Muscle layer of colon (tissue), 2 donors: ENCODE results near the gene RBM5.

Experiments used
- H3K27ac ChIP-seq: one replicate; pipeline ENCODE4 v1.7.0; 2013; ENCODE audit warnings: low read depth, mild to moderate bottlenecking, low read length, moderate library complexity
- H3K27me3 ChIP-seq, 2 donors: one replicate each; pipeline ENCODE4 v1.7.0; 2013; ENCODE audit warnings: low read length in 2 of 2, mild to moderate bottlenecking in 2 of 2; ENCODE audit not compliant: insufficient read depth in 2 of 2, control insufficient read depth in 1 of 2
- H3K36me3 ChIP-seq: one replicate; pipeline ENCODE4 v1.7.0; 2013; ENCODE audit warnings: mild to moderate bottlenecking, low read length; ENCODE audit not compliant: insufficient read depth
- H3K4me1 ChIP-seq: one replicate; pipeline ENCODE4 v1.7.0; 2013; ENCODE audit warnings: mild to moderate bottlenecking, low read length; ENCODE audit not compliant: insufficient read depth
- H3K4me3 ChIP-seq, 2 donors: one replicate each; pipeline ENCODE4 v1.7.0; 2013; ENCODE audit warnings: low read length in 2 of 2, low read depth in 1 of 2, mild to moderate bottlenecking in 1 of 2, moderate library complexity in 1 of 2
- H3K9ac ChIP-seq: one replicate; pipeline ENCODE4 v1.7.0; 2013; ENCODE audit warnings: low read length
- H3K9me3 ChIP-seq: one replicate; pipeline ENCODE4 v1.7.0; 2013; ENCODE audit warnings: mild to moderate bottlenecking, low read length
- donor health status: abdominal sarcoma.
- donor health status: Adenocarcinoma of cecum.

The RBM5 gene

GRCh38 chr3:50146316-50146901, 57.7 kb downstream of the RBM5 start:
- no peak overlapping the region for H3K9ac ChIP-seq
- H3K36me3 ChIP-seq, result no peaks in the 10 kb centered on the region
- H3K27me3 ChIP-seq, result no peaks in the 10 kb centered on the region
- no peak overlapping the region for H3K27ac ChIP-seq
- no peaks in the 10 kb centered on the region for H3K4me1 ChIP-seq
- no peak overlapping the region for H3K4me3 ChIP-seq
- H3K9me3 ChIP-seq, result no peaks in the 10 kb centered on the region

DNA sequence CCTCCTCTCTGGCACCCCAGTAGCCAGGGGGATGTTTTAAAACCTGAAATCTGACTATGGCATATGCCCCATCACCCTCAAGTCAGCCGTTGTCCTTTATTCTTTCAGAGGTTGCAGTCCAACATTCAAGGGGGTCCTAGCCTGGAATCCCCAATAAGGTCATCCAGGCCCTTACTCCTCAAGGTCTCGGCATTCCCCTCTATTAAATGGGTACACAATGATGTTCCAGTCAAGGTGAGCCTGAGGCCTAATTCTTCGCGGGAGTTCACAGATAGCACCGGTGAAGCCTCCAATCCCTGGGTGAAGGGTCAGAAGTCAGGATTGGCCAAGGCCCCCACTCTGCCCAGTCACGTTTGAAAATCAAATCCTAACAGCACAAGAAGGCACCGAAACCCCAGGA, 58.3 kb downstream of the RBM5 start:
- H3K27ac ChIP-seq, result no peak overlapping the region
- H3K9me3 ChIP-seq, result no peaks in the 10 kb centered on the region
- H3K36me3 ChIP-seq, result no peaks in the 10 kb centered on the region
- no peaks in the 10 kb centered on the region for H3K27me3 ChIP-seq
- H3K9ac ChIP-seq, result no peak overlapping the region
- no peaks in the 10 kb centered on the region for H3K4me1 ChIP-seq
- no peak overlapping the region for H3K4me3 ChIP-seq

GRCh38 chr3:50147447-50147846, 58.7 kb downstream of the RBM5 start:
- H3K9ac ChIP-seq, result no peak overlapping the region
- H3K27me3 ChIP-seq, result no peaks in the 10 kb centered on the region
- H3K4me3 ChIP-seq, result no peak overlapping the region
- no peaks in the 10 kb centered on the region for H3K36me3 ChIP-seq
- H3K4me1 ChIP-seq, result no peaks in the 10 kb centered on the region
- no peak overlapping the region for H3K27ac ChIP-seq
- no peaks in the 10 kb centered on the region for H3K9me3 ChIP-seq

DNA sequence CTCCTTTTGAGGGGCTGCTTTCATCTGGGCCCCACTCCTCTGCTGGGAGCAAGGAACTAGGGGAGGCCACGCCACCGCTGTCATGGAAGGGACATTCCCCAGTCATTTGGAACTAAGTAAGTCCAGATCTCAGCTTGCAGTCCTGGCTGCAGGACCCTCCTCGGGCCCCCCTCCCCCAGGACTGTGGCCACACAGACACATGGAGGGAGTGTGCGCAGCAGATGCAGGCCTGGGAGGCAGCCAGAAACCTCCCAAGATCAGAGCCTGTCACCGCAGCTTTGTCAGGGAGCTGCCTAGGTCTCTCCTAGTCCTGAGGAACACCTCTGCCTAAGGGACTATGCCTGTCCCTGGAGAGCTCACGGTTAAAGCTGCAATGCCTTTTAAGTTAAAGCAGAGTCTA, 59.1 kb downstream of the RBM5 start:
- H3K36me3 ChIP-seq, result no peaks in the 10 kb centered on the region
- no peaks in the 10 kb centered on the region for H3K4me1 ChIP-seq
- no peak overlapping the region for H3K4me3 ChIP-seq
- no peaks in the 10 kb centered on the region for H3K9me3 ChIP-seq
- H3K27me3 ChIP-seq, result no peaks in the 10 kb centered on the region
- H3K9ac ChIP-seq, result no peak overlapping the region
- H3K27ac ChIP-seq, result no peak overlapping the region

DNA sequence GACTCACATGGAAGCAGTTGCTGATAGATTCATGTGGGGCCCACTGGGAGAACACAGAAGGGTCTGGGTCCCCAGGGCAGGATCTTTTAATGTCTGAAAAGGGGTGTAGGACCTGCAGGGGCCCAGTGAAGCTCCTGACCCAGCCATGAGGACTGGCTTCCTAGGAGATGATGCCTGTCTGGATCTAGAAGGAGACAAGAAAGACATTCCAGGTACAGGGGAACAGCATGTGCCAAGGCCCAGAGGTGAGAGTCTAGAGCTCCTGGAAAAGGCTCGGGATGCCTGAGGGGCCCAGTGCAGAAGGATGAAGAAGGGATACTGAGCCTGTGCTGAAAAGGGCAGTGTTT, 61.7 kb downstream of the RBM5 start:
- Histone ChIP-seq H3K27ac (no peak overlapping the region), H3K4me3 (no peak overlapping the region), H3K4me1 (no peaks in the 10 kb centered on the region)

DNA sequence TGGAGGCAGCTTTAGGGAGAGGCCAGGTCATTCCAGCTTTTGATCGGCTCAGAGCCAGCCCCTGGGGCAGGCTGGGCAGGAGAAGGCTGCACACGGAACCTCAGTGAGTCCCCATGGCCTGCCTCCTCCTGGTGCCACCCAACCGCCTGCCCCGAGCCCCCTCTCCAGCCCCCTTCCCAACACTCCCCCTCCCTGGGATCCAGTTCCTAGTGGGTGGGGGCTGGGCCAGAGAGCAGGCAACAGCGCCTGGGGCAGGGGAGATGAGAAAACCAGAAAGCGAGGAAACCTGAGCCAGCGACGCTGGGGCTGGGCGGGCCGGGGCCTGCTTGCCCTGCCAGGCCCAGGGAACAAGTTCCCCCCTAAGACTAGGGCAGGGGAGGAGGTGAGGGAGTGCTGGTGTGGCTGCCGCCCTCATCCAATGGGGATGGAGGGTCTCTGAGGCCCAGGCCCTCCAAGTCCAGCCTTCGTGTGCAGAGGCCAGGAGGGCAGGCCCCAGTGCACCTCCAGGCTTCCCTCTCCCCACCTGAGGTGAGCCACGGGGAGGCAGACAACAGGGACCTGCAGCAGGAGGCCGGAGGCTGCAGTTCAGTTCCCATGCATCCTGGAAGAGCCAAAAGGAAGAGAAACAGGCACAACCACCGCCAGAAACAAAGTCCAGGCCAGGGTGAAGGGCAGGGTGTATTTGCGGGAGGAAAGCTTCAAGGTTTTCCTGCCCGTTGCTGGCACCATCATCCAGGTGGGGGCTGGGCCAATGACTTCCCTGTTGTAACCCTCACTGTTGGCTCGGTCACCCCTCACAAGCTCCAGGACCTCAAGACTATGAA, 62.4 kb downstream of the RBM5 start:
- Histone ChIP-seq H3K36me3 (no peaks in the 10 kb centered on the region), H3K4me3 (no peak overlapping the region), H3K27me3 (peaks cover 0 to 4% of the 10 kb centered on the region in 2 donors), H3K4me1 (peaks cover 4% of the 10 kb centered on the region), H3K9me3 (no peaks in the 10 kb centered on the region), H3K27ac (no peak overlapping the region), H3K9ac (no peak overlapping the region)

More for the DNA sequence above, 61.7 kb downstream of the RBM5 start:
- H3K9ac ChIP-seq, result no peak overlapping the region
- no peaks in the 10 kb centered on the region for H3K27me3 ChIP-seq
- H3K9me3 ChIP-seq, result no peaks in the 10 kb centered on the region
- no peaks in the 10 kb centered on the region for H3K36me3 ChIP-seq

DNA sequence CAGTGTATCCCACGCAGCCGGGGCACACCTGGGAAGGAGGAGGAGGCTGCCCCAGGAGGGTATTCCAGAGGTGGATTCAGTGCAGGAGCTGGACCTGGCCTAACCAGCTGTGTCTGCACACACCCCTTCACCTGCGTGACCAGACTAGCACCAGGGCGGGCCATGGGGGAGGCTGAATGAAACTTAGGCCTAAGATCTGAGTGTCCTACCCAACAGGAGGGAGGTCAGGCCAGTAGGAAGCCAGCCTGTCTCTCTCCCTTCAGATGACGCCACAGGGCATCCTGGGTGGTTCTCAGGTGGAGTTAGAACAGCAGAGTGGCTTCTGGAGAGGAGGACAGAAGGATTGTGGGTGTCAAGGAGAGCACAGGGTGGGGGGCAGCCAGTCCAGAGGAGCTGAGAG, 63.0 kb downstream of the RBM5 start:
- Histone ChIP-seq H3K27ac (no peak overlapping the region), H3K9me3 (no peaks in the 10 kb centered on the region), H3K4me1 (peaks cover 11% of the 10 kb centered on the region), H3K27me3 (peaks cover 0 to 5% of the 10 kb centered on the region in 2 donors), H3K9ac (no peak overlapping the region), H3K36me3 (no peaks in the 10 kb centered on the region), H3K4me3 (no peak overlapping the region)

DNA sequence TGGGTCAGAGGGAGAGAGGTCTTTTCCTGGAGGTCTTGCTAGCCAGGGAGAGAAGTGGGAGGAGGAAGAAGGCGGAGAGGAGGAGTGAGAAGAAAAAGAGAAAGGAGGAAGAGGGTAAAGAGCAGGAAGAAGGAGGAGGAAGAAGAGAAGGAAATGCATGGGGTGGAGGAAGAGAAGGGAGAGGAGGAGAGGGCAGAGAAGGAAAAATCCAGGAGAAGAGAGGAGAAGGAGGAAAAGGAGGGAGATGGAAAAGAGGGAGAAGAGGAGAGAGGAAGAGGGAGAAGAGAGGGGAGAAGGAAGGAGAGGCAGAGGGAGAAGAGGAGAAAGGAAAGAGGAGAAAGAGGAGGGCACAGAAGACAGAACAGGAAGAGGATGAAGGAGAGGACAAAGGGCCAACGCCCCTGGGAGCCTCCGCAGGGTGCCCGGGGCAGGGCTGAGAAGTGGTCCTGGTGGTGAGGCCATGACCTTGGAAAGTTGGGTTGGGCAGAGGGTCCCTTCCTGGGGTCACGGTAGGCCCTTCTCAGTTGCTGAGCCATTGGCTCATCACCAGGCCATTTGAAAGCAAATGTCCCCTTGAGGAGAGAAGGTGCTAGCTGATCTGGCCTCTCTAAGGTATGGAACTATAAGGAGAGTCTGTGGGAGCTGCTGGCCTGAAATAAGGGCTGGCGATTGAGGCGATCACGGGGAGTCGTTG, 65.2 kb downstream of the RBM5 start:
- Histone ChIP-seq H3K4me1 (peaks cover 32% of the 10 kb centered on the region), H3K27ac (no peak overlapping the region), H3K27me3 (peaks cover 0 to 5% of the 10 kb centered on the region in 2 donors), H3K4me3 (no peak overlapping the region), H3K9me3 (no peaks in the 10 kb centered on the region), H3K36me3 (no peaks in the 10 kb centered on the region), H3K9ac (no peak overlapping the region)

- H3K4me1 ChIP-seq, result peaks cover 38% of the 10 kb centered on the region
- no peak overlapping the region for H3K9ac ChIP-seq
- H3K27me3 ChIP-seq, result peaks cover 0 to 5% of the 10 kb centered on the region in 2 donors
- H3K9me3 ChIP-seq, result no peaks in the 10 kb centered on the region
- no peaks in the 10 kb centered on the region for H3K36me3 ChIP-seq
- no peak overlapping the region for H3K4me3 ChIP-seq
- H3K27ac ChIP-seq, result no peak overlapping the region
These were observed 65.7 kb downstream of the RBM5 start for GRCh38 chr3:50154476-50154839.

GRCh38 chr3:50154840-50155490, 66.2 kb downstream of the RBM5 start, which contains the start of gene SEMA3F:
SEMA3F (plus strand) TSS chr3:50155324; CDS start chr3:50159623, 4,299 bp downstream.
- H3K27me3 ChIP-seq, result peaks cover 0 to 5% of the 10 kb centered on the region in 2 donors
- H3K4me1 ChIP-seq, result peaks cover 43% of the 10 kb centered on the region
- peak within 1 kb of the TSS; percentile 1 for H3K27ac ChIP-seq
- H3K9ac ChIP-seq, result peak within 1 kb of the TSS; percentile 4
- no peaks in the 10 kb centered on the region for H3K36me3 ChIP-seq
- H3K9me3 ChIP-seq, result no peaks in the 10 kb centered on the region
- H3K4me3 ChIP-seq, result peak within 1 kb of the TSS; percentile 43 to 63

GRCh38 chr3:50155491-50155878, 66.8 kb downstream of the RBM5 start:
- Histone ChIP-seq H3K9ac (peak overlapping the region; percentile 4), H3K27me3 (peaks cover 0 to 5% of the 10 kb centered on the region in 2 donors), H3K4me1 (peaks cover 48% of the 10 kb centered on the region), H3K36me3 (no peaks in the 10 kb centered on the region), H3K4me3 (peak overlapping the region; percentile 43 to 63), H3K9me3 (no peaks in the 10 kb centered on the region), H3K27ac (peak overlapping the region; percentile 1)
